D721Med (cell line): ENCODE results near the gene SPEN.
"Not testable (repeated sequence)": the region's sequence is repeated elsewhere in the genome, so short reads cannot be mapped to it uniquely, and the experiment has no call there.

Experiments
- DNase-seq: peaks from one replicate; pipeline ENCODE4 v3.0.0; 2011; ENCODE audit warnings: low spot score; ENCODE audit not compliant: insufficient read length
- FAIRE-seq: peaks from 2 replicates; lab custom pipeline; 2011; peaks lifted over from hg19 to GRCh38; lab: Jason Lieb, UNC
- CTCF ChIP-seq: IDR thresholded peaks from 2 replicates; pipeline ENCODE4 v1.5.1; 2012; ENCODE audit warnings: mild to moderate bottlenecking, control low read depth; ENCODE audit not compliant: insufficient read depth; ENCODE audit errors: missing control alignments

SPEN gene

GRCh38 chr1:15895233-15895632, 47.7 kb downstream of the SPEN start:
- DNase-seq (no peak), FAIRE-seq (no peak)
- TF ChIP-seq CTCF: no peak

GRCh38 chr1:15896841-15897610, 49.5 kb downstream of the SPEN start:
- DNase-seq, FAIRE-seq: not testable (repeated sequence)

- TF ChIP-seq CTCF: no peak
- no peak for FAIRE-seq
- no peak for DNase-seq
Observed at GRCh38 chr1:15899266-15899665, 51.8 kb downstream of the SPEN start.

- DNase-seq: no peak
- TF ChIP-seq CTCF: no peak
- FAIRE-seq: no peak
Observed at GRCh38 chr1:15900662-15901279, 53.3 kb downstream of the SPEN start.

GRCh38 chr1:15902882-15903281, 55.4 kb downstream of the SPEN start:
- no peak for TF ChIP-seq CTCF
- no peak for FAIRE-seq

GRCh38 chr1:15908597-15908996, 61.1 kb downstream of the SPEN start:
- FAIRE-seq (no peak), DNase-seq (no peak)
- no peak for TF ChIP-seq CTCF

More at GRCh38 chr1:15902882-15903281, 55.4 kb downstream of the SPEN start:
- DNase-seq: no peak

GRCh38 chr1:15911141-15911540, 63.6 kb downstream of the SPEN start:
- no peak for TF ChIP-seq CTCF
- DNase-seq (no peak), FAIRE-seq (no peak)
